Caco-2 (cell line): ENCODE data around the gene ABI3BP. TPM values are rescaled to one million over a fixed set of nuclear protein-coding genes. Genes with fewer than 3 reads are reported as not detected.

Experiments
- BruUV-seq: library from RNA; stranded (reverse); fragments of 400-500 nt; replicated peaks from 2 replicates; lab custom pipeline; 2021; lab: Mats Ljungman, UMichigan
- CTCF ChIA-PET: fragments of 300-600 bp; sonication (Branson Sonifier 250); formaldehyde crosslinking; loops from one replicate; lab custom pipeline; 2022; ENCODE audit warnings: antibody characterized with exemption; lab: Charles Lee
- POLR2A ChIA-PET: fragments of 300-600 bp; sonication (Branson Sonifier 250); formaldehyde crosslinking; loops from one replicate; lab custom pipeline; 2022; ENCODE audit warnings: antibody characterized with exemption; lab: Charles Lee
- DNase-seq, 2 experiments: peaks; one replicate each; pipeline versions ENCODE4 v3.0.0 to v3.0.0-alpha.2; 2020 to 2022
- H3K27me3 ChIP-seq: replicated peaks from 2 replicates; pipeline ENCODE4 v1.6.0; 2011; ENCODE audit warnings: low read length; ENCODE audit not compliant: control insufficient read depth, insufficient read depth
- H3K36me3 ChIP-seq: 2 replicates; pipeline ENCODE4 v1.5.1; 2011; ENCODE audit warnings: low read length; ENCODE audit not compliant: control insufficient read depth, insufficient read depth
- H3K4me1 ChIP-seq: fragments of 250-450 bp; sonication (Bioruptor Pico); 2 replicates; pipeline ENCODE4 v1.5.1; 2020; ENCODE audit warnings: mild to moderate bottlenecking
- H3K4me3 ChIP-seq: 2 replicates; pipeline ENCODE4 v1.5.1; 2011; ENCODE audit warnings: low read depth, mild to moderate bottlenecking, control low read depth, low read length
- H3K9me3 ChIP-seq: fragments of 250-450 bp; sonication (Bioruptor Pico); 2 replicates; pipeline ENCODE4 v1.5.1; 2020; ENCODE audit warnings: mild to moderate bottlenecking, moderate library complexity
- H3K27ac Mint-ChIP-seq: one replicate; pipeline ENCODE4 v1.8.0; 2022; ENCODE audit warnings: mixed read lengths; ENCODE audit not compliant: unreplicated experiment
- H3K27me3 Mint-ChIP-seq: one replicate; pipeline ENCODE4 v1.8.0; 2022; ENCODE audit warnings: mixed read lengths; ENCODE audit not compliant: insufficient read depth, unreplicated experiment
- H3K36me3 Mint-ChIP-seq: one replicate; pipeline ENCODE4 v1.8.0; 2022; ENCODE audit warnings: mild to moderate bottlenecking, mixed read lengths; ENCODE audit not compliant: insufficient read depth, unreplicated experiment
- H3K4me1 Mint-ChIP-seq: one replicate; pipeline ENCODE4 v1.8.0; 2022; ENCODE audit warnings: low read depth, mixed read lengths; ENCODE audit not compliant: unreplicated experiment
- H3K4me3 Mint-ChIP-seq: one replicate; pipeline ENCODE4 v1.8.0; 2022; ENCODE audit warnings: mild to moderate bottlenecking, moderate library complexity, mixed read lengths; ENCODE audit not compliant: unreplicated experiment
- H3K9me3 Mint-ChIP-seq: one replicate; pipeline ENCODE4 v1.8.0; 2022; ENCODE audit warnings: mixed read lengths; ENCODE audit not compliant: unreplicated experiment
- intact Hi-C: fragments of 100-400 bp; cut with micrococcal nuclease; formaldehyde crosslinking; loops from one replicate; pipeline ENCODE4 v1.10.0; 2022; ENCODE audit not compliant: unreplicated experiment
- total RNA-seq: library from RNA; stranded (reverse); gene quantifications from 2 replicates; pipeline ENCODE4 v1.2.3, GENCODE V29; 2022
- TF ChIP-seq, protein P1 (sequence below), 2 experiments: fragments of 200-600 bp in 1 of 2; IDR thresholded peaks; 1 replicate in 1 of 2; 2 replicates in 1 of 2; pipeline versions ENCODE4 v1.5.1 to v1.8.0; 2011 to 2022; ENCODE audit warnings: antibody characterized with exemption in 1 of 2, control low read depth in 1 of 2, inconsistent platforms in 1 of 2, low read depth in 1 of 2, low read length in 1 of 2, mild to moderate bottlenecking in 1 of 2, moderate library complexity in 1 of 2; ENCODE audit not compliant: insufficient read depth in 1 of 2, severe bottlenecking in 1 of 2, unreplicated experiment in 1 of 2

The ABI3BP gene
- total RNA-seq, 1 experiment from 2014 or later, result not detected

GRCh38 chr3:100759159-100759558 lies 234.1 kb downstream of the ABI3BP start:
- no peak overlapping the region for H3K4me3 Mint-ChIP-seq
- no peak overlapping the region for H3K27ac Mint-ChIP-seq
- no peaks in the 10 kb centered on the region for H3K9me3 Mint-ChIP-seq
- peaks cover 4% of the 10 kb centered on the region for H3K27me3 Mint-ChIP-seq
- TF ChIP-seq, protein P1, sequence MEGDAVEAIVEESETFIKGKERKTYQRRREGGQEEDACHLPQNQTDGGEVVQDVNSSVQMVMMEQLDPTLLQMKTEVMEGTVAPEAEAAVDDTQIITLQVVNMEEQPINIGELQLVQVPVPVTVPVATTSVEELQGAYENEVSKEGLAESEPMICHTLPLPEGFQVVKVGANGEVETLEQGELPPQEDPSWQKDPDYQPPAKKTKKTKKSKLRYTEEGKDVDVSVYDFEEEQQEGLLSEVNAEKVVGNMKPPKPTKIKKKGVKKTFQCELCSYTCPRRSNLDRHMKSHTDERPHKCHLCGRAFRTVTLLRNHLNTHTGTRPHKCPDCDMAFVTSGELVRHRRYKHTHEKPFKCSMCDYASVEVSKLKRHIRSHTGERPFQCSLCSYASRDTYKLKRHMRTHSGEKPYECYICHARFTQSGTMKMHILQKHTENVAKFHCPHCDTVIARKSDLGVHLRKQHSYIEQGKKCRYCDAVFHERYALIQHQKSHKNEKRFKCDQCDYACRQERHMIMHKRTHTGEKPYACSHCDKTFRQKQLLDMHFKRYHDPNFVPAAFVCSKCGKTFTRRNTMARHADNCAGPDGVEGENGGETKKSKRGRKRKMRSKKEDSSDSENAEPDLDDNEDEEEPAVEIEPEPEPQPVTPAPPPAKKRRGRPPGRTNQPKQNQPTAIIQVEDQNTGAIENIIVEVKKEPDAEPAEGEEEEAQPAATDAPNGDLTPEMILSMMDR (IDR thresholded peaks at IDR 0.05; ENCODE audit: insufficient read depth in 1 of 2, low read depth in 1 of 2, low read length in 1 of 2, severe bottlenecking in 1 of 2, unreplicated experiment in 1 of 2), result no peak
- ChIA-PET CTCF (no interaction called here), POLR2A (no interaction called here)
- H3K36me3 ChIP-seq, result no peaks in the 10 kb centered on the region
- DNase-seq, result no peak
- H3K4me1 Mint-ChIP-seq, result no peaks in the 10 kb centered on the region
- no peaks in the 10 kb centered on the region for H3K9me3 ChIP-seq
- no peaks in the 10 kb centered on the region for H3K27me3 ChIP-seq
- intact Hi-C loops, result no loop called here
- no peak overlapping the region for H3K4me3 ChIP-seq
- no TSS peak for BruUV-seq
- peaks cover 28% of the 10 kb centered on the region for H3K36me3 Mint-ChIP-seq
- no peaks in the 10 kb centered on the region for H3K4me1 ChIP-seq

DNA sequence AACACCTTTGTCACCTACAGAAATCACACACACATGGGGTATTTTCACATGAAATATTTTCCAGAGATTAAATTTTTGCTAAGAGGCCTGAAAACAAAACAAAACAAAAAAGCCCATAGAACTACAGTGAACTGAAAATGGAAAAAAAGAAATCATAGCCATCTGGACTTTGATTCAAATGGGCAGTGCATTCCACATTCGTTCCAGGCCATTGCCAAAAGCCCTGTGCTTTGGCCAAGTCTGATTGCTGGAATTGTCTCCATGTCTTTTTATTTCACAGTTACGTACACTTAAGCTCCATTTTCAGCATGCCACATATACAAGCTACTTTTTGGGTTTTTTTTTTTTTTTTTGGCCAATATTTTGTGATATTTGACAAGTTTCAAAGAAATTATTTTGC lies 236.8 kb downstream of the ABI3BP start:
- TF ChIP-seq, protein P1 (IDR thresholded peaks at IDR 0.05; ENCODE audit: insufficient read depth in 1 of 2, low read depth in 1 of 2, low read length in 1 of 2, severe bottlenecking in 1 of 2, unreplicated experiment in 1 of 2), result no peak
- Histone ChIP-seq H3K4me1 (no peaks in the 10 kb centered on the region), H3K27me3 (no peaks in the 10 kb centered on the region), H3K4me3 (no peak overlapping the region), H3K36me3 (no peaks in the 10 kb centered on the region), H3K9me3 (no peaks in the 10 kb centered on the region)
- intact Hi-C loops, result no loop called here
- ChIA-PET POLR2A (interaction anchor here (0.6 kb wide), 1 partner anchor 40 kb away, joined by 4 read pairs; no protein-coding TSS in a partner anchor), CTCF (no interaction called here)
- H3K9me3 Mint-ChIP-seq, result no peaks in the 10 kb centered on the region
- no peak for DNase-seq
- H3K4me3 Mint-ChIP-seq, result no peak overlapping the region
- no TSS peak for BruUV-seq
- no peaks in the 10 kb centered on the region for H3K27me3 Mint-ChIP-seq
- H3K27ac Mint-ChIP-seq, result no peak overlapping the region
- H3K4me1 Mint-ChIP-seq, result no peaks in the 10 kb centered on the region
- peaks cover 45% of the 10 kb centered on the region for H3K36me3 Mint-ChIP-seq

DNA sequence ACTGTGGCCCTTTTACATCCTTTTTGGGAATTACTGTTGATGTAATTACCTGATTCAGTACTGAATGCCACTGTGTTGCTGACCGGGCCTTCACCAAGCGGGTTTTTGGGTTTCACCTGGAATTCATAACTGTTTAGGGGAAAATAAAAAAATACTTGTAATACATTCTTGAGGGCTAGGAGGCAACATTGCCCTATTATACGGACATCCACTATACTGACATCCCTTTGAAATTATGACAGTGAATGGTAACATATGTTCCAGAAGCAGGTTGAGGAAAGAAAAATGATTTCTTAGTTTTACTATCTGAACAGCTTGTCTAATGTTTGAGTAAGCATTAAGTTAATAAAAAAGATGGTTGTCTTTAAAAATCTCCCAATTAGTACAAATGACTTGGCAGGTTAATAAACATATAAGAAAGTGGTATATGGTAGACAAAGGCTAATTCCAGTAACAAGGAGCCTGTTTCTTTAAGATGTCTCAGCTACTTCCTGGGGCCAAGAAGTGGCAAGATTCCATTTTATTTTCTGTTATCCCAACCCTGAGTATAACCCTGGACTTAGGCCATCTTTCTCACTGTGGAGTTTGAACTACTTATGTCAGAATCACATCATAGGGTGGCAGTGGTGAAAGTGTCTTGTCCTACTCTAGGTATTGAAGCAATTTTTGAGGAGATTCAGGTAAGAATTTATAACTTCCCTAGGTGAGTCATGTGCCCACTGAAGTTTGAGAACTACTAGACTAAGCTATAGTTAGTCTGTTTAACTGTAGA lies 238.5 kb downstream of the ABI3BP start:
- POLR2A ChIA-PET, result interaction anchor here (0.6 kb wide), 1 partner anchor 344 kb away, joined by 3 read pairs; no protein-coding TSS in a partner anchor
- no peaks in the 10 kb centered on the region for H3K4me1 ChIP-seq
- no TSS peak for BruUV-seq
- CTCF ChIA-PET, result no interaction called here
- H3K4me3 ChIP-seq, result no peak overlapping the region
- H3K27me3 ChIP-seq, result no peaks in the 10 kb centered on the region
- intact Hi-C loops, result no loop called here
- Mint-ChIP-seq H3K4me3 (no peak overlapping the region), H3K9me3 (no peaks in the 10 kb centered on the region), H3K27me3 (no peaks in the 10 kb centered on the region), H3K27ac (no peak overlapping the region), H3K36me3 (peaks cover 55% of the 10 kb centered on the region), H3K4me1 (no peaks in the 10 kb centered on the region)
- no peak for DNase-seq
- no peaks in the 10 kb centered on the region for H3K36me3 ChIP-seq
- TF ChIP-seq, protein P1 (IDR thresholded peaks at IDR 0.05; ENCODE audit: insufficient read depth in 1 of 2, low read depth in 1 of 2, low read length in 1 of 2, severe bottlenecking in 1 of 2, unreplicated experiment in 1 of 2), result no peak
- H3K9me3 ChIP-seq, result no peaks in the 10 kb centered on the region
